ENCODE measurements around the gene AURKAIP1.
A peak's percentile ranks its signal among the peaks of the same experiment; 100 is the strongest.
"Not testable (repeated sequence)": the region's sequence is repeated elsewhere in the genome, so short reads cannot be mapped to it uniquely, and the experiment has no call there.

The AURKAIP1 gene

GRCh38 chr1:1406101-1406820, 31.3 kb upstream of the AURKAIP1 start:
- DNase-seq: no peak

GRCh38 chr1:1403653-1404052, 28.6 kb upstream of the AURKAIP1 start:
- DNase-seq: no peak

- not testable (repeated sequence) for DNase-seq
Observed at GRCh38 chr1:1402901-1403392, 27.9 kb upstream of the AURKAIP1 start.

- peak; percentile 37 for DNase-seq
Observed at GRCh38 chr1:1402072-1402900, 27.3 kb upstream of the AURKAIP1 start.

GRCh38 chr1:1401457-1402010, 26.5 kb upstream of the AURKAIP1 start:
- no peak for DNase-seq

- no peak for DNase-seq
Observed at GRCh38 chr1:1400576-1401456, 25.8 kb upstream of the AURKAIP1 start.

GRCh38 chr1:1399872-1400575, 25.0 kb upstream of the AURKAIP1 start:
- DNase-seq: peak; percentile 48

- DNase-seq: peak; percentile 97
Observed at GRCh38 chr1:1399187-1399871, 24.3 kb upstream of the AURKAIP1 start, which contains the start of gene CCNL2. Gene CCNL2 (minus strand): TSS chr1:1399335. CDS start chr1:1399306, 29 bp downstream.

- DNase-seq: no peak
Observed at GRCh38 chr1:1398677-1399186, 23.7 kb upstream of the AURKAIP1 start.

- DNase-seq: no peak
Observed at GRCh38 chr1:1397839-1398523, 23.0 kb upstream of the AURKAIP1 start.

GRCh38 chr1:1395166-1395565, 20.2 kb upstream of the AURKAIP1 start:
- DNase-seq: no peak

GRCh38 chr1:1394116-1394515, 19.1 kb upstream of the AURKAIP1 start:
- DNase-seq: no peak

- no peak for DNase-seq
Observed at GRCh38 chr1:1393428-1393827, 18.4 kb upstream of the AURKAIP1 start.

- no peak for DNase-seq
Observed at GRCh38 chr1:1393014-1393413, 18.0 kb upstream of the AURKAIP1 start.

GRCh38 chr1:1391225-1391624, 16.2 kb upstream of the AURKAIP1 start:
- no peak for DNase-seq

- no peak for DNase-seq
Observed at GRCh38 chr1:1390675-1391074, 15.7 kb upstream of the AURKAIP1 start.

- no peak for DNase-seq
Observed at GRCh38 chr1:1388078-1388472, 13.1 kb upstream of the AURKAIP1 start.

GRCh38 chr1:1387098-1388077, 12.4 kb upstream of the AURKAIP1 start:
- no peak for DNase-seq

GRCh38 chr1:1385931-1386330, 10.9 kb upstream of the AURKAIP1 start:
- no peak for DNase-seq
